Naive B cell (primary cell): ENCODE results near the gene CCDC47. TPM values are rescaled to one million over a fixed set of nuclear protein-coding genes. Genes with fewer than 3 reads are reported as not detected.

Experiments used
- ATAC-seq, 2 donors: fragments of 150-1000 bp; cut with Tn5 transposase; 2 replicates each; pipeline ENCODE4 v1.10.0; 2021; ENCODE audit warnings: low read depth in 2 of 2, mild to moderate bottlenecking in 2 of 2, moderate library complexity in 2 of 2
- DNase-seq: peaks from one replicate; pipeline ENCODE4 v3.0.0; 2022
- H3K27ac Mint-ChIP-seq, 6 donors: one replicate each; pipeline ENCODE4 v1.8.0; 2020 to 2022; ENCODE audit warnings: mild to moderate bottlenecking in 6 of 6, mixed read lengths in 6 of 6, moderate library complexity in 5 of 6, inconsistent platforms in 2 of 6
- H3K27me3 Mint-ChIP-seq, 3 donors: one replicate each; pipeline ENCODE4 v1.8.0; 2021 to 2022; ENCODE audit warnings: mixed read lengths in 3 of 3, mild to moderate bottlenecking in 1 of 3
- H3K36me3 Mint-ChIP-seq, 2 donors: one replicate each; pipeline ENCODE4 v1.8.0; 2020 to 2022; ENCODE audit warnings: mixed read lengths in 2 of 2, inconsistent platforms in 1 of 2, mild to moderate bottlenecking in 1 of 2
- H3K4me1 Mint-ChIP-seq, 3 donors: one replicate each; pipeline ENCODE4 v1.8.0; 2020 to 2022; ENCODE audit warnings: mixed read lengths in 3 of 3, inconsistent platforms in 1 of 3, mild to moderate bottlenecking in 1 of 3, moderate library complexity in 1 of 3
- H3K4me3 Mint-ChIP-seq, 8 donors: one replicate each; pipeline ENCODE4 v1.8.0; 2020 to 2022; ENCODE audit warnings: mild to moderate bottlenecking in 8 of 8, mixed read lengths in 8 of 8, moderate library complexity in 8 of 8, inconsistent platforms in 2 of 8
- H3K9me3 Mint-ChIP-seq, 7 donors: one replicate each; pipeline ENCODE4 v1.8.0; 2020 to 2022; ENCODE audit warnings: mixed read lengths in 7 of 7, mild to moderate bottlenecking in 5 of 7, inconsistent platforms in 2 of 7, moderate library complexity in 1 of 7
- polyA plus RNA-seq, 6 donors: library from polyadenylated mRNA; unstranded; fragments of 300-500 nt; fragmentation: Illumina TruSeq; gene quantifications; one replicate each; pipeline ENCODE4 v1.2.3, GENCODE V29; 2021; ENCODE audit warnings: low read depth in 6 of 6

Gene CCDC47
- polyA plus RNA-seq, 6 donors from 2014 or later, result 27.1 to 46.1 (median 36.3) TPM

GRCh38 chr17:63704836-63705235 is 68.6 kb downstream of the CCDC47 start:
- Mint-ChIP-seq H3K27me3 (no peaks in the 10 kb centered on the region), H3K4me1 (peaks cover 51 to 74% (median 72%) of the 10 kb centered on the region in 3 donors), H3K9me3 (no peaks in the 10 kb centered on the region), H3K4me3 (peak overlapping the region in 5 of 8 donors; percentile 10 to 69 (median 29)), H3K27ac (peak overlapping the region in 3 of 6 donors; percentile 20 to 80 (median 79)), H3K36me3 (peaks cover 0 to 8% of the 10 kb centered on the region in 2 donors)
- ATAC-seq (no peak), DNase-seq (no peak)

GRCh38 chr17:63704259-63704576 is 69.2 kb downstream of the CCDC47 start:
- Mint-ChIP-seq H3K36me3 (peaks cover 0 to 8% of the 10 kb centered on the region in 2 donors), H3K4me3 (peak overlapping the region in 3 of 8 donors; percentile 6 to 62 (median 56)), H3K27ac (peak overlapping the region in 2 of 6 donors; percentile 65 to 99), H3K27me3 (no peaks in the 10 kb centered on the region), H3K9me3 (no peaks in the 10 kb centered on the region), H3K4me1 (peaks cover 47 to 72% (median 68%) of the 10 kb centered on the region in 3 donors)
- ATAC-seq (no peak), DNase-seq (no peak)

DNA sequence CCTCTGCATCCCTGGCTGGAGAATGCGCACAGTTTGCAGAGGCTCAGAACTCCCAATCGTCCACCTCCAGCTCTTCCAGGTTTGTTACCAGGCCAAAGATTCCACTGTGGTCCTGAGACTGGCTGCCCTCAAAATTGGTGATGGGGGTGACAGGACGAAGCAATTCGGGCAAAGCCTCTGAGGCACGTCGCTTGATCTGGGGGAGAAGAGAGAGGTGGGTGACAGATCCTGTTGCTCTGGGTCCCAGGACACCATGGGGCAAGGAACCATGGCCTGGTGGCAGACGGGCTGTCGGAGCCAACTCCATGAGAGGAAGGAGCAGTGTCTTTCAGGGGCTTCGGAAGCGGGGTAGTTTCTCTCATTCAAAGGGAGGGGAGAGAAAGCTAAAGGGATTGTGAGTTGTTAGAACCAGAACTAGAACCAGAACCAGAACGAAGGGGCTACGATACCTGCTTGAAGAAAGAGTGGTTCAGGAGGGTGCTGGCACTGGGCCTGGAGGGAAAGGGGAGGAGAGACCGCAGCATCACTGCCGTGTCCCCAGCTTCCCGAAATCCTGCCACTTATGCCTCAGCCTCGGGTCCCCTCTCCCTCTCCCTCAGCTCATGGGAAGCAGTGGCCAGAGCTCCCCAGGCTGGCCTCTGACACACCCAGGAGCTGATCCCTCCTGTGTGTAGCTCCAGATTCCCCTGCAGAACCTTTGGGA is 69.7 kb downstream of the CCDC47 start:
- Mint-ChIP-seq H3K27me3 (no peaks in the 10 kb centered on the region), H3K36me3 (peaks cover 0 to 8% of the 10 kb centered on the region in 2 donors), H3K9me3 (no peaks in the 10 kb centered on the region), H3K4me3 (peak overlapping the region in 7 of 8 donors; percentile 30 to 91 (median 67)), H3K27ac (peak overlapping the region in 3 of 6 donors; percentile 77 to 99 (median 86)), H3K4me1 (peaks cover 42 to 67% (median 63%) of the 10 kb centered on the region in 3 donors)
- DNase-seq, result no peak
- ATAC-seq, result no peak

DNA sequence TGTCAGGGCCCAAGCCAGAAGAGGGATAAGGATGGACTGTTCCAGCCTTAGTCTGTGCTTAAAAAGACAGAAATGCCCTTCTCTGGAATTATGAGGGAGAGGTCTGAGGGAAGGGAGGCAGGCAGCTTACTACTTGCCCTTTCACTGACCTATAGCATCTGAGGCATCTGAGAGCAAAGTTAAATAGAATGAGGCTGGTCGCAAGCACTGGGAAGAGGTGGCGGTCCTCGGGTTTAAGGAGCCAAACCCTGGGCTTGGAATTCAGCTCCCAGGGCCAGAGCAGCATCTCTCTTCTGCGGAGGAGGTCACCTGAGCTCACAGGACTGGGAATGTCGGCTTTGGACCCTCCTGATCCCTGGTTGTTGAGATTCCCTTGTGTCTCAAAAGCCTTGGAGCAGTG is 70.4 kb downstream of the CCDC47 start:
- peak overlapping the region in 4 of 6 donors; percentile 84 to 99 (median 92) for H3K27ac Mint-ChIP-seq
- H3K9me3 Mint-ChIP-seq, result peaks cover 0 to under 1% (median 0%) of the 10 kb centered on the region in 7 donors
- DNase-seq, result no peak
- H3K36me3 Mint-ChIP-seq, result peaks cover 0 to 11% of the 10 kb centered on the region in 2 donors
- ATAC-seq, result no peak
- H3K4me1 Mint-ChIP-seq, result peaks cover 43 to 63% (median 60%) of the 10 kb centered on the region in 3 donors
- H3K4me3 Mint-ChIP-seq, result peak overlapping the region; percentile 91 to 97 (median 94)
- no peaks in the 10 kb centered on the region for H3K27me3 Mint-ChIP-seq

GRCh38 chr17:63702721-63703015 is 70.7 kb downstream of the CCDC47 start:
- peak overlapping the region in 5 of 6 donors; percentile 84 to 99 (median 98) for H3K27ac Mint-ChIP-seq
- H3K4me1 Mint-ChIP-seq, result peaks cover 46 to 67% (median 59%) of the 10 kb centered on the region in 3 donors
- peaks cover 0 to 15% of the 10 kb centered on the region in 2 donors for H3K36me3 Mint-ChIP-seq
- no peaks in the 10 kb centered on the region for H3K27me3 Mint-ChIP-seq
- DNase-seq, result no peak
- no peak for ATAC-seq
- peaks cover 0 to 2% (median 0%) of the 10 kb centered on the region in 7 donors for H3K9me3 Mint-ChIP-seq
- H3K4me3 Mint-ChIP-seq, result peak overlapping the region; percentile 91 to 97 (median 94)

GRCh38 chr17:63701868-63702720 is 71.3 kb downstream of the CCDC47 start:
- H3K27ac Mint-ChIP-seq, result peak overlapping the region; percentile 93 to 99 (median 98)
- ATAC-seq, result peak; percentile 2 to 4
- peak overlapping the region; percentile 91 to 97 (median 94) for H3K4me3 Mint-ChIP-seq
- no peaks in the 10 kb centered on the region for H3K27me3 Mint-ChIP-seq
- peaks cover 0 to 16% of the 10 kb centered on the region in 2 donors for H3K36me3 Mint-ChIP-seq
- peak; percentile 55 for DNase-seq
- peaks cover 0 to 2% (median 0%) of the 10 kb centered on the region in 7 donors for H3K9me3 Mint-ChIP-seq
- H3K4me1 Mint-ChIP-seq, result peaks cover 52 to 69% (median 59%) of the 10 kb centered on the region in 3 donors

DNA sequence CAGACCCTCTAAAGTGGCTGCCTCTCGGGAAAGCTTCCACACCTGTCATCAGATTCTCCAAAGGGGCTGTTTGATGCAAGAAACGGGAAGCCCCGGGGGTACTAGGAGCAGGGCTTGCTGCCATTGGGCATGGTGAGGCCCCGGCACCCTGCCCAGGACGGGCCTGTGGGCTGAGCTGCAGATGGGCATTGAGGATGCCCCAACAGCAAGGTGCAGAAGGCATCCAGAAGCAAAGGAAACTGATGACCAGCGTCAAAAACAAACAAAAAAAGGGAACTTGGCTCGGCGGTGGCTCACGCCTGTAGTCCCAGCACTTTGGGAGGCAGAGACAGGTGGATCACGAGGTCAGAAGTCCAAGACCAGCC is 72.0 kb downstream of the CCDC47 start:
- Mint-ChIP-seq H3K4me1 (peaks cover 58 to 69% (median 59%) of the 10 kb centered on the region in 3 donors), H3K4me3 (peak overlapping the region; percentile 91 to 97 (median 94)), H3K9me3 (peaks cover 0 to 2% (median 0%) of the 10 kb centered on the region in 7 donors), H3K36me3 (peaks cover 0 to 16% of the 10 kb centered on the region in 2 donors), H3K27ac (peak overlapping the region; percentile 93 to 99 (median 98)), H3K27me3 (no peaks in the 10 kb centered on the region)
- peak; percentile 51 for DNase-seq
- ATAC-seq, result no peak

GRCh38 chr17:63700528-63701455 is 72.6 kb downstream of the CCDC47 start:
- Mint-ChIP-seq H3K4me3 (peak overlapping the region; percentile 91 to 97 (median 94)), H3K27ac (peak overlapping the region; percentile 93 to 99 (median 98)), H3K27me3 (no peaks in the 10 kb centered on the region), H3K9me3 (peaks cover 0 to 2% (median 0%) of the 10 kb centered on the region in 7 donors), H3K4me1 (peaks cover 57 to 69% (median 59%) of the 10 kb centered on the region in 3 donors), H3K36me3 (peaks cover 0 to 16% of the 10 kb centered on the region in 2 donors)
- peak; percentile 70 for DNase-seq
- ATAC-seq, result peak; percentile 7 to 11

DNA sequence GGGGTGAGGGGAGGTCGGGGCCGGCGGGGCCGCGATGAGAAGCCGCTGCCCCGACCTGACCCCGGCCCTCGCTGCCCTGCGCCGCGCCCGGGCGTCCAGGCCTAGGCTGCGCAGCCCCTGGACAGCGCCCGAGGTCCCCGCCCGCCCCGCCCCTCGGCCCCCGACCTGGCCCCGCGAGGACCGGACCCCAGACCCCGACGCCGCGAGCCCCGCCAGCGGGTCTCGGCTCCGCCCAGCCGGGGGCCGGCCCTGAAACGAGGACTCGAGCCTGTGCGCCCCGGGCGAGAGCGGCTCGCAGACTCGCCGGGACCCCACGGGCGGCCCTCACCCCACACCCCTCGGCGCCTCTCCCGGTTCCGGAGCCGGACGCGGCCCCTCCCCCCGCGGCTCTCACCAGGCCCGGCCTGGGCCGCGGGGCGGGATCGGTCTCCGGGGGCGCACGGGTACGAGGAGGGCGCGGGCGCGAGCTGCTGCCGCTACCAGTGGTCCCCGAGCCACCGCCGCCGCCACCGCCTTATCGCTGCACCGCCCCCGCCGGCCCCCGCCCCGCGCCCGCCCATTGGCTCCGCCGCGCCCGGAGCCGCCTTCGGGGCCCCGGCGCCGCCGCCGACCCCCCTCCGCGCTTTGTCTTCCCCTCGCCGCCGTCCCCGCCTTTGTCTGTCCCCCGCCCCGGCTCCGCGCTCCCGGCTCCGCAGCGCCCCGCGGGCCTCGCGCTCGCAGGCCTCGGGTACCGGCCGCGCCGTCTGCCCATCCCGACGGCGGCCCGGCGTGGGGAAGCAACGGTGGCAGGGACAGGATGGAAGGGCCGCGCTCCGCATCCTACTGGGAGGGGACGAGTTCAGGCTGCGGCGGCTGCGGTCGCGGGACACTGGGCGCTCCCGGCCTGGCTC is 73.5 kb downstream of the CCDC47 start, which contains the start of gene LIMD2:
Gene LIMD2 (minus strand): TSS at position 488 of the 890 bp plus-strand sequence. CDS start 827 bp downstream, outside the sequence.
- Mint-ChIP-seq H3K27ac (peak within 1 kb of the TSS; percentile 91 to 99 (median 98)), H3K36me3 (peaks cover 0 to 16% of the 10 kb centered on the region in 2 donors), H3K27me3 (no peaks in the 10 kb centered on the region), H3K4me1 (peaks cover 58 to 69% (median 59%) of the 10 kb centered on the region in 3 donors), H3K4me3 (peak within 1 kb of the TSS; percentile 91 to 99 (median 98)), H3K9me3 (peaks cover 0 to 2% (median 0%) of the 10 kb centered on the region in 7 donors)
- peak; percentile 22 to 26 for ATAC-seq
- peak; percentile 82 for DNase-seq

DNA sequence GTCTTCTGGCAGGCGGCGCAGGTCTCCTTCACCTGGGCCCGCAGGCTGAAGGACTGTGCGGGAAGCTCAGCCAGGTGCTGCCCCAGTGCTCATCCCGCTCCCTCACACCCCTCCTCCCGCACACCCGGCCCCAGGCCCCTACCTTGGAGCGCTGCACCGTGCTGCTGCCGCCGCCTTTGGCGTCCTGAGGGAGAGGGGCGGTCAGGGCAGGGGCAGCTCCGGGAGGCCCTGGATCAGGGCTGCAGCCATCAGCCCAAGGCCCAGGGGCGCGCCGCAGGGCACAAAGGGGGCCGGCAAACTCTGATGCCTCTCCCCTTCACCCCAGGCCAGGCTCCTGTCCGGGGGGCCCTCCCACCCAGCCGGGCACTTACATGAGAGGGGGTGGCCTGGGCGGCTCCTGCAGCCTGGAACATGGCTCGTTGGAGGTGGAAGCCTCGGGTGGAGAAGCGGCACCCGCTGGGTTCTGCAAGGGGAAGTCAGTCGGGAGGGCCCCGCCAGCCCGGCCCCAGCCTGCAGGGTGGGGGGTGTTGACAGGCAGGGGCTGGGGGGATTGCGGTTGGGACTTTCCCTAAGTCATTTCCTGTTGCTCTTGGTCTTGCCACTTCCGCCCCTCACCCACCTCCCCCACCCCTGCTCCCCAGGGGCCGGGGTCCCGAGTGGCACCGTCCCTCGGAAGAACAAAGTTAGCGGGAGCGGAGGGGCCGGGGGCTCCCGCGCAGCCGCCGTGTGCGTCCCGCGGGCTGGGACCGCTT is 74.3 kb downstream of the CCDC47 start:
- peak overlapping the region; percentile 91 to 99 (median 96) for H3K27ac Mint-ChIP-seq
- peak overlapping the region; percentile 91 to 99 (median 98) for H3K4me3 Mint-ChIP-seq
- peaks cover 0 to 16% of the 10 kb centered on the region in 2 donors for H3K36me3 Mint-ChIP-seq
- peaks cover 0 to 2% (median 0%) of the 10 kb centered on the region in 7 donors for H3K9me3 Mint-ChIP-seq
- peak; percentile 48 to 51 for ATAC-seq
- peaks cover 64 to 73% (median 66%) of the 10 kb centered on the region in 3 donors for H3K4me1 Mint-ChIP-seq
- DNase-seq, result peak; percentile 97
- no peaks in the 10 kb centered on the region for H3K27me3 Mint-ChIP-seq

DNA sequence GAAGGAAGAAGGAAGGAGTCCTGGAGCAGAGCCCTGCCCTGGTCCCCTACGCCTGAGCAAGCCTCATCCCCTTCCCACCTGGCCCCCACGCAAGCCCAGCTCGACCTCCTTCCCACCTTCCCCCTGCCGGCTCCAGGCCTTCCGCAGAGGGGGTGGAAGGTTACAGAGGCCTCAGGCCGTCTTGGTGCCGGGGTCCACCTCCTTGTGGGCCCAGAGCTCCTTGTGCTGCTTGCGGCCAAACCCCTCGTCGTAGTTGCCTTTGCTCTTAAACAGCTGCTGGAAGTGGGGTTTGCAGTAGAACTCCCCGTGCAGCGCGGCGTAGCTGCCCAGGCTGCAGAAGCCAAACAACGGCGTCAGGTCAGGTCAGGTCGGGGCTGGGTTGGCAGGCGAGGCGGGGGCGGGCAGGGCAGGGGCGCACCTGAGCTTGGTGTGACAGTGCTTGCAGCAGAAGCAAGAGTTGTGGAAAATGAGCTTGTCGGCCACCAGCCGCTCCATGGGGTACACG is 75.0 kb downstream of the CCDC47 start:
- ATAC-seq (no peak), DNase-seq (no peak)
- Mint-ChIP-seq H3K4me1 (peaks cover 60 to 71% (median 62%) of the 10 kb centered on the region in 3 donors), H3K9me3 (peaks cover 0 to 2% (median 0%) of the 10 kb centered on the region in 7 donors), H3K4me3 (peak overlapping the region; percentile 91 to 99 (median 98)), H3K27ac (peak overlapping the region; percentile 74 to 99 (median 98)), H3K27me3 (no peaks in the 10 kb centered on the region), H3K36me3 (peaks cover 0 to 10% of the 10 kb centered on the region in 2 donors)
